Activated naive CD8-positive, alpha-beta T cell (primary cell): ENCODE results near the gene HOOK1.

ENCODE experiments used
- H3K27ac Mint-ChIP-seq: one replicate; pipeline ENCODE4 v1.8.0; 2021; ENCODE audit warnings: mixed read lengths
- H3K27me3 Mint-ChIP-seq: one replicate; pipeline ENCODE4 v1.8.0; 2021; ENCODE audit warnings: mixed read lengths
- H3K36me3 Mint-ChIP-seq: one replicate; pipeline ENCODE4 v1.8.0; 2021; ENCODE audit warnings: mixed read lengths
- H3K4me1 Mint-ChIP-seq: one replicate; pipeline ENCODE4 v1.8.0; 2021; ENCODE audit warnings: low read depth, mixed read lengths
- H3K4me3 Mint-ChIP-seq: one replicate; pipeline ENCODE4 v1.8.0; 2021; ENCODE audit warnings: mild to moderate bottlenecking, mixed read lengths
- H3K9me3 Mint-ChIP-seq: one replicate; pipeline ENCODE4 v1.8.0; 2021; ENCODE audit warnings: low read depth, mixed read lengths

Gene HOOK1

GRCh38 chr1:59814901-59815825, at the start of gene HOOK1:
HOOK1 (plus strand) TSS chr1:59814949; CDS start chr1:59815118, 169 bp downstream.
- Mint-ChIP-seq H3K4me1 (peaks cover 12% of the 10 kb centered on the region), H3K9me3 (no peaks in the 10 kb centered on the region), H3K4me3 (no peak within 1 kb of the TSS), H3K36me3 (no peaks in the 10 kb centered on the region), H3K27me3 (peaks cover under 1% of the 10 kb centered on the region), H3K27ac (peak within 1 kb of the TSS; percentile 78)

GRCh38 chr1:59765011-59765730, 49.6 kb upstream of the HOOK1 start:
- Mint-ChIP-seq H3K36me3 (no peaks in the 10 kb centered on the region), H3K9me3 (no peaks in the 10 kb centered on the region), H3K4me3 (no peak overlapping the region), H3K27me3 (no peaks in the 10 kb centered on the region), H3K27ac (no peak overlapping the region), H3K4me1 (no peaks in the 10 kb centered on the region)

- Mint-ChIP-seq H3K27ac (no peak overlapping the region), H3K27me3 (no peaks in the 10 kb centered on the region), H3K36me3 (no peaks in the 10 kb centered on the region), H3K4me1 (no peaks in the 10 kb centered on the region), H3K9me3 (no peaks in the 10 kb centered on the region), H3K4me3 (no peak overlapping the region)
Measured at GRCh38 chr1:59766227-59766855, 48.4 kb upstream of the HOOK1 start.

GRCh38 chr1:59767119-59767518, 47.6 kb upstream of the HOOK1 start:
- Mint-ChIP-seq H3K27me3 (no peaks in the 10 kb centered on the region), H3K9me3 (no peaks in the 10 kb centered on the region), H3K27ac (no peak overlapping the region), H3K4me1 (no peaks in the 10 kb centered on the region), H3K36me3 (no peaks in the 10 kb centered on the region), H3K4me3 (no peak overlapping the region)

GRCh38 chr1:59768792-59769735, 45.7 kb upstream of the HOOK1 start:
- Mint-ChIP-seq H3K36me3 (no peaks in the 10 kb centered on the region), H3K27ac (no peak overlapping the region), H3K9me3 (no peaks in the 10 kb centered on the region), H3K4me1 (no peaks in the 10 kb centered on the region), H3K4me3 (no peak overlapping the region), H3K27me3 (no peaks in the 10 kb centered on the region)

- Mint-ChIP-seq H3K4me1 (no peaks in the 10 kb centered on the region), H3K27me3 (no peaks in the 10 kb centered on the region), H3K36me3 (no peaks in the 10 kb centered on the region), H3K9me3 (no peaks in the 10 kb centered on the region), H3K4me3 (no peak overlapping the region), H3K27ac (no peak overlapping the region)
Measured at GRCh38 chr1:59769736-59770095, 45.0 kb upstream of the HOOK1 start.

GRCh38 chr1:59771361-59771760, 43.4 kb upstream of the HOOK1 start:
- Mint-ChIP-seq H3K27ac (no peak overlapping the region), H3K4me3 (no peak overlapping the region), H3K27me3 (no peaks in the 10 kb centered on the region), H3K36me3 (no peaks in the 10 kb centered on the region), H3K4me1 (no peaks in the 10 kb centered on the region), H3K9me3 (no peaks in the 10 kb centered on the region)

GRCh38 chr1:59775480-59775879, 39.3 kb upstream of the HOOK1 start:
- Mint-ChIP-seq H3K4me1 (no peaks in the 10 kb centered on the region), H3K36me3 (no peaks in the 10 kb centered on the region), H3K27me3 (peaks cover 2% of the 10 kb centered on the region), H3K27ac (no peak overlapping the region), H3K4me3 (no peak overlapping the region), H3K9me3 (no peaks in the 10 kb centered on the region)

GRCh38 chr1:59776960-59777852, 37.5 kb upstream of the HOOK1 start:
- Mint-ChIP-seq H3K4me1 (no peaks in the 10 kb centered on the region), H3K27ac (no peak overlapping the region), H3K36me3 (no peaks in the 10 kb centered on the region), H3K4me3 (no peak overlapping the region), H3K9me3 (no peaks in the 10 kb centered on the region), H3K27me3 (peaks cover 2% of the 10 kb centered on the region)

- H3K27ac Mint-ChIP-seq: no peak overlapping the region
- peaks cover 4% of the 10 kb centered on the region for H3K27me3 Mint-ChIP-seq
- H3K36me3 Mint-ChIP-seq: no peaks in the 10 kb centered on the region
- no peaks in the 10 kb centered on the region for H3K4me1 Mint-ChIP-seq
- no peaks in the 10 kb centered on the region for H3K9me3 Mint-ChIP-seq
- H3K4me3 Mint-ChIP-seq: no peak overlapping the region
Measured at GRCh38 chr1:59779949-59780348, 34.8 kb upstream of the HOOK1 start.

- peaks cover 19% of the 10 kb centered on the region for H3K9me3 Mint-ChIP-seq
- H3K27ac Mint-ChIP-seq: no peak overlapping the region
- H3K4me1 Mint-ChIP-seq: no peaks in the 10 kb centered on the region
- no peak overlapping the region for H3K4me3 Mint-ChIP-seq
- peaks cover 2% of the 10 kb centered on the region for H3K27me3 Mint-ChIP-seq
- H3K36me3 Mint-ChIP-seq: peaks cover 19% of the 10 kb centered on the region
Measured at GRCh38 chr1:59788825-59789224, 25.9 kb upstream of the HOOK1 start.

GRCh38 chr1:59798600-59798999, 16.1 kb upstream of the HOOK1 start:
- no peak overlapping the region for H3K27ac Mint-ChIP-seq
- H3K27me3 Mint-ChIP-seq: peaks cover 2% of the 10 kb centered on the region
- peaks cover 9% of the 10 kb centered on the region for H3K36me3 Mint-ChIP-seq
- peaks cover 11% of the 10 kb centered on the region for H3K9me3 Mint-ChIP-seq
- H3K4me1 Mint-ChIP-seq: no peaks in the 10 kb centered on the region
- no peak overlapping the region for H3K4me3 Mint-ChIP-seq

- Mint-ChIP-seq H3K36me3 (peaks cover 7% of the 10 kb centered on the region), H3K9me3 (no peaks in the 10 kb centered on the region), H3K4me1 (no peaks in the 10 kb centered on the region), H3K4me3 (no peak overlapping the region), H3K27ac (no peak overlapping the region), H3K27me3 (peaks cover 3% of the 10 kb centered on the region)
Measured at GRCh38 chr1:59803458-59804038, 11.2 kb upstream of the HOOK1 start.
